OCI-LY3 (cell line): ENCODE data around the gene IMPACT.

Experiments used
- H2AFZ ChIP-seq: fragments of 200-600, 300-600 bp; shearing (Covaris generic); 2 replicates; pipeline ENCODE4 v1.6.0; 2014; ENCODE audit warnings: antibody characterized with exemption, low read depth, low read length
- H3K27ac ChIP-seq: fragments of 200-600, 300-600 bp; sonication (generic); 2 replicates; pipeline ENCODE4 v1.5.1; 2014; ENCODE audit warnings: mild to moderate bottlenecking, low read length, moderate library complexity, mixed read lengths
- H3K27me3 ChIP-seq: fragments of 200-600, 300-600 bp; sonication (generic); 2 replicates; pipeline ENCODE4 v1.6.1; 2014; ENCODE audit warnings: low read depth, low read length, mixed read lengths
- H3K36me3 ChIP-seq: fragments of 200-600, 300-600 bp; sonication (generic); replicated peaks from 2 replicates; pipeline ENCODE3; 2014; ENCODE audit warnings: low read depth, low read length, mixed read lengths
- H3K4me1 ChIP-seq: fragments of 300-600, 200-600 bp; sonication (generic); 2 replicates; pipeline ENCODE4 v1.6.1; 2014; ENCODE audit warnings: low read length, mixed read lengths
- H3K4me2 ChIP-seq: fragments of 200-600, 300-600 bp; sonication (generic); 2 replicates; pipeline ENCODE4 v1.6.1; 2014; ENCODE audit warnings: low read length, mixed read lengths
- H3K4me3 ChIP-seq: fragments of 300-600, 200-600 bp; sonication (generic); 2 replicates; pipeline ENCODE4 v1.5.1; 2014; ENCODE audit warnings: antibody characterized with exemption, mild to moderate bottlenecking, low read length, moderate library complexity
- H3K79me2 ChIP-seq: fragments of 300-600, 200-600 bp; shearing (Covaris generic); 2 replicates; pipeline ENCODE4 v1.6.1; 2014; ENCODE audit warnings: mild to moderate bottlenecking, low read length, mixed read lengths
- H3K9ac ChIP-seq: fragments of 300-600, 200-600 bp; shearing (Covaris generic); 2 replicates; pipeline ENCODE4 v1.6.0; 2014; ENCODE audit warnings: mild to moderate bottlenecking, low read length, moderate library complexity
- H3K9me3 ChIP-seq: fragments of 200-600, 300-600 bp; shearing (Covaris generic); 2 replicates; pipeline ENCODE4 v1.6.1; 2014; ENCODE audit warnings: low read length, mixed read lengths; ENCODE audit not compliant: insufficient read depth
- H4K20me1 ChIP-seq: fragments of 200-600, 300-600 bp; sonication (generic); 2 replicates; pipeline ENCODE4 v1.6.1; 2016; ENCODE audit warnings: low read length, mixed read lengths; ENCODE audit not compliant: insufficient read depth
- EZH2phosphoT487 ChIP-seq: fragments of 200-600 bp; shearing (Covaris generic); IDR thresholded peaks from 2 replicates; pipeline ENCODE4 v1.6.1; 2018; ENCODE audit warnings: antibody characterized with exemption, mixed run types, low read depth
- TF ChIP-seq, protein P1 (sequence below): fragments of 200-600, 300-600 bp; sonication (generic); IDR thresholded peaks from 2 replicates; pipeline ENCODE4 v1.5.1; 2014; ENCODE audit warnings: antibody characterized with exemption, low read length, low read depth

The IMPACT gene

DNA sequence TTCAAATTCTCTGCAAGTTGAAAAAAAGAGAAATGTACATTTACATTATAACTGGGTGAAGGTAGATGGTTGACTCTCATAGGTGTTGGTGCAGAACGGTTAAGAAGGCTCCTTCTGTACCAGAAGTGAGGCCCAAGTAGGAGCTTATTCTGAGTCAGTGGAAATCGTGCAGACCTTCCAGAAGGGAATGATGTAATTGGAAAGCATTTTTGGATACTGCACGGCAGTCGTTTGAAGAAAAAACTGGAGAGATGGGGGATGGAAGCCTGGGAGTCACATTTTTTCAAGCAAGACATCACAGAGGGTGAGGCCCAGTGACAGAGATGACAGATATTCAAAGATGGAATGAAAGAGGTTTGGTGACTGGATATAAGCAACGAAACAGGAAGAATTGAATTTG, 73.3 kb downstream of the IMPACT start:
- no peaks in the 10 kb centered on the region for H3K36me3 ChIP-seq

DNA sequence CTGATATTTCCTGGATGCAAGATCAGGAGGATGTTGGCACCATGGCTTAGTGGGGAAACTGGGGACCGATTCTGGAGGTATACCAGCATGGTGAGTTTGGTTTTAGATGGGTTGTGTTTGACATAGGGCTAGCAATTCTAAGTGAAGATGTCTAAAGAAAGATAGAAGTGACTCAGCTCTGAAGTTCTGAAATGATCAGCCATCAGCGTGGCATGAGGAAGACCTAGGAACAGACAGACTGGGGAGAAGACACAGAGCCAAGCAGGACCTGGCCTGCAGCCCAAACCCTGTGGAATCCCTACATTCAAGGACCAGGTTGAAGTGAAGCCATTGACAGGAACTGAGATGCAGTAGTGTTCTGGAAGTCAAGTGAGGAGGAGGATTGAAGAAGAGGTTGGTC, 73.7 kb downstream of the IMPACT start:
- H3K4me1 ChIP-seq = peaks cover 15% of the 10 kb centered on the region
- TF ChIP-seq, protein P1, sequence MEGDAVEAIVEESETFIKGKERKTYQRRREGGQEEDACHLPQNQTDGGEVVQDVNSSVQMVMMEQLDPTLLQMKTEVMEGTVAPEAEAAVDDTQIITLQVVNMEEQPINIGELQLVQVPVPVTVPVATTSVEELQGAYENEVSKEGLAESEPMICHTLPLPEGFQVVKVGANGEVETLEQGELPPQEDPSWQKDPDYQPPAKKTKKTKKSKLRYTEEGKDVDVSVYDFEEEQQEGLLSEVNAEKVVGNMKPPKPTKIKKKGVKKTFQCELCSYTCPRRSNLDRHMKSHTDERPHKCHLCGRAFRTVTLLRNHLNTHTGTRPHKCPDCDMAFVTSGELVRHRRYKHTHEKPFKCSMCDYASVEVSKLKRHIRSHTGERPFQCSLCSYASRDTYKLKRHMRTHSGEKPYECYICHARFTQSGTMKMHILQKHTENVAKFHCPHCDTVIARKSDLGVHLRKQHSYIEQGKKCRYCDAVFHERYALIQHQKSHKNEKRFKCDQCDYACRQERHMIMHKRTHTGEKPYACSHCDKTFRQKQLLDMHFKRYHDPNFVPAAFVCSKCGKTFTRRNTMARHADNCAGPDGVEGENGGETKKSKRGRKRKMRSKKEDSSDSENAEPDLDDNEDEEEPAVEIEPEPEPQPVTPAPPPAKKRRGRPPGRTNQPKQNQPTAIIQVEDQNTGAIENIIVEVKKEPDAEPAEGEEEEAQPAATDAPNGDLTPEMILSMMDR = no peak
- TF ChIP-seq EZH2phosphoT487 = no peak
- H2AFZ ChIP-seq = no peak overlapping the region
- no peaks in the 10 kb centered on the region for H3K36me3 ChIP-seq
- H3K9ac ChIP-seq = no peak overlapping the region
- H4K20me1 ChIP-seq = no peaks in the 10 kb centered on the region
- no peak overlapping the region; the same call in 1 of the 2 replicates for H3K4me2 ChIP-seq
- no peaks in the 10 kb centered on the region for H3K9me3 ChIP-seq
- H3K27ac ChIP-seq = no peak overlapping the region
- H3K79me2 ChIP-seq = no peaks in the 10 kb centered on the region
- no peaks in the 10 kb centered on the region; the same call in 1 of the 2 replicates for H3K27me3 ChIP-seq
- no peak overlapping the region for H3K4me3 ChIP-seq

More for the DNA sequence above, 73.3 kb downstream of the IMPACT start:
- no peak overlapping the region for H2AFZ ChIP-seq
- H3K9ac ChIP-seq = no peak overlapping the region
- no peak for TF ChIP-seq EZH2phosphoT487
- TF ChIP-seq, protein P1 = no peak
- H4K20me1 ChIP-seq = no peaks in the 10 kb centered on the region
- no peaks in the 10 kb centered on the region; the same call in 1 of the 2 replicates for H3K27me3 ChIP-seq
- no peak overlapping the region for H3K27ac ChIP-seq
- H3K4me2 ChIP-seq = no peak overlapping the region; the same call in 1 of the 2 replicates
- H3K79me2 ChIP-seq = no peaks in the 10 kb centered on the region
- H3K4me1 ChIP-seq = peaks cover 15% of the 10 kb centered on the region
- no peaks in the 10 kb centered on the region for H3K9me3 ChIP-seq
- H3K4me3 ChIP-seq = no peak overlapping the region

DNA sequence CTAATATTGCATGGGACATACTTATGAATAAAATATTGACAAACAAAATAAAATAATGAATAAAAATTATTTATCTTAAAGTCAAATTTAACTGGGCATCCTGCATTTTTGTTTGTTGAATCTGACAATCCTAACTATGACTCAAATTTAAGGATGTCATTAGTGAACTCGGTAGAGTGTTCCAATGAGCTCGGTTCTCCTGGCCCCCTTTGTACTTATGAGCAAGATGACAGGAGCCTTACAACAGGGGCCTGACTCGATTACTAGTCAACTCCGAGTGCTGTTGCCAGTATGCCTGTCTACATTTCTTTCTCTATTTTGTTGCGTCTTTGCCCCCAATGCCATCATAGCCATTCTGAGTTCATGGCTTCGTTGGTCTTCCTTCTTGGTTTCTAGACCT, 74.3 kb downstream of the IMPACT start:
- no peak for TF ChIP-seq EZH2phosphoT487
- TF ChIP-seq, protein P1 = no peak
- H3K4me3 ChIP-seq = no peak overlapping the region
- no peaks in the 10 kb centered on the region for H3K9me3 ChIP-seq
- H3K27ac ChIP-seq = no peak overlapping the region
- H3K4me1 ChIP-seq = peaks cover 15% of the 10 kb centered on the region
- H3K79me2 ChIP-seq = no peaks in the 10 kb centered on the region
- no peak overlapping the region for H2AFZ ChIP-seq
- no peak overlapping the region for H3K4me2 ChIP-seq
- H3K36me3 ChIP-seq = no peaks in the 10 kb centered on the region
- H3K27me3 ChIP-seq = no peaks in the 10 kb centered on the region
- H3K9ac ChIP-seq = no peak overlapping the region
- no peaks in the 10 kb centered on the region for H4K20me1 ChIP-seq

DNA sequence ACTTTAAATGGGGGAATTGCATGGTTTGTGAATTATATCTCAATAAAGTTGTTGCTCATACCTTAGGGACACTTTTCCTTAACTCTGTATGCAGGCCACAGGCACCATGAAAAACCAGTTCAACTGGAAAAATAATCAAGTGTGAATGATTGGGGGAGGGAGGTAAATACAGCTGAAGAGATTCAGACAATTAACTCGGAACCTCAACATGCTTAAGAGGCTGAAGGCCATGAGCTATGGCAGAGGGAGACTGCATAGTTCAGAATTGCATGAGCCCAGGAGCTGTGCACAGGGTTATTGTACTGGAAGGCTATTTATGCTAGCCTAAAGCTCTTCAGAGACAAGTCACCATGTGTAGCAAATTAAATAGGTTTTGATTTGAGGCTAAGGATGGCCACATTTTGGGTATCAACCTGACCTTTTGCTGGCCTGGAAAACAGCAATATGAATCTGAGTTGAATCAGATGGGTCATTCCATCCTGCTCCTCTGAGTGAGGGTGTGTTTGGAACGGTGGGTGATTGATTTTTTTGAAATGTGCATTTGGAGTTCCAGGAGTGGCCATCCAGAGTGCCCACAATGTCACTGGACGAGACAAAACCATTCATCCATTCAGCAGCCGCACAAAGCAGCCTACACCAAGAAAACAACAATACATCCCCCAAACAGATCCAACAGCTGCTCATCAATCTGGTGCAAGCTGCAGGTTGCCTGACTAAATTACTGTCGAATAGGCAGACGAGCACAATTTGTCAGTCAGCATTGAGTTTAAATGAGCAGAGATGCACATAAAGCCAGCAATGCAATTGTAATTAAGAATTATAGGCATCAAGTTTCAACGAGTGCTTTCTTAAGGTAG, 76.4 kb downstream of the IMPACT start:
- Histone ChIP-seq H3K9ac (no peak overlapping the region), H3K79me2 (no peaks in the 10 kb centered on the region), H3K4me2 (no peak overlapping the region), H3K27ac (no peak overlapping the region), H3K36me3 (no peaks in the 10 kb centered on the region), H4K20me1 (no peaks in the 10 kb centered on the region), H3K9me3 (no peaks in the 10 kb centered on the region), H3K4me3 (no peak overlapping the region), H2AFZ (no peak overlapping the region), H3K27me3 (no peaks in the 10 kb centered on the region), H3K4me1 (peaks cover 15% of the 10 kb centered on the region)
- TF ChIP-seq EZH2phosphoT487 = no peak
- TF ChIP-seq, protein P1 = no peak
